H1 (cell line): ENCODE data around the gene ZFP1. TPM values are rescaled to one million over a fixed set of nuclear protein-coding genes. Genes with fewer than 3 reads are reported as not detected.
A peak's percentile ranks its signal among the peaks of the same experiment; 100 is the strongest.

Experiments used
- CTCF ChIA-PET: fragments of 300-600 bp; sonication (Branson Sonifier 250); formaldehyde crosslinking; loops from one replicate; lab custom pipeline; 2021; ENCODE audit not compliant: partially characterized antibody; lab: Charles Lee
- POLR2A ChIA-PET: fragments of 300-600 bp; sonication (Branson Sonifier 250); formaldehyde crosslinking; loops from one replicate; lab custom pipeline; 2021; ENCODE audit warnings: inconsistent platforms; ENCODE audit not compliant: partially characterized antibody; lab: Charles Lee
- DNase-seq, 2 experiments: peaks; one replicate each; pipeline versions ENCODE4 v3.0.0 to v3.0.0-alpha.2; 2010 to 2022; ENCODE audit warnings: low spot score in 2 of 2, low read depth in 1 of 2, mixed read lengths in 1 of 2
- FAIRE-seq: peaks from 2 replicates; lab custom pipeline; 2011; peaks lifted over from hg19 to GRCh38; lab: Jason Lieb, UNC
- H2AFZ ChIP-seq: 2 replicates; pipeline ENCODE4 v1.8.1; 2012; ENCODE audit warnings: low read length, inconsistent platforms
- H2AK5ac ChIP-seq: 2 replicates; pipeline ENCODE4 v1.6.1; 2013; ENCODE audit warnings: low read depth, low read length
- H2BK120ac ChIP-seq: replicated peaks from 2 replicates; pipeline ENCODE3; 2013; ENCODE audit warnings: low read depth, low read length, inconsistent platforms
- H2BK12ac ChIP-seq: 2 replicates; pipeline ENCODE4 v1.6.1; 2013; ENCODE audit warnings: low read depth, low read length
- H2BK15ac ChIP-seq: 2 replicates; pipeline ENCODE4 v1.6.1; 2013; ENCODE audit warnings: low read length
- H2BK20ac ChIP-seq: 2 replicates; pipeline ENCODE4 v1.6.1; 2013; ENCODE audit warnings: low read length
- H2BK5ac ChIP-seq: 2 replicates; pipeline ENCODE4 v1.6.1; 2013; ENCODE audit warnings: low read depth, low read length
- H3K14ac ChIP-seq: 2 replicates; pipeline ENCODE4 v1.6.1; 2013; ENCODE audit warnings: inconsistent platforms; ENCODE audit not compliant: insufficient read length
- H3K18ac ChIP-seq: 2 replicates; pipeline ENCODE4 v1.6.1; 2013; ENCODE audit warnings: low read length; ENCODE audit errors: extremely low read depth
- H3K23ac ChIP-seq: 2 replicates; pipeline ENCODE4 v1.6.1; 2013; ENCODE audit warnings: inconsistent platforms; ENCODE audit not compliant: insufficient read length
- H3K23me2 ChIP-seq: 2 replicates; pipeline ENCODE4 v1.6.1; 2013; ENCODE audit warnings: low read depth, low read length
- H3K27ac ChIP-seq: 2 replicates; pipeline ENCODE4 v1.6.1; 2011; ENCODE audit warnings: low read depth, low read length, inconsistent platforms
- H3K27me3 ChIP-seq, 4 experiments: replicated peaks in 1 of 4; 1 replicate in 1 of 4; 2 replicates in 3 of 4; pipeline versions ENCODE4 v1.6.1 to v1.8.1; 2011 to 2013; ENCODE audit warnings: low read length in 3 of 4, mild to moderate bottlenecking in 3 of 4, inconsistent platforms in 2 of 4, mixed read lengths in 2 of 4, moderate library complexity in 1 of 4; ENCODE audit not compliant: control insufficient read depth in 3 of 4, insufficient read depth in 3 of 4; ENCODE audit errors: extremely low read depth in 1 of 4
- H3K36me3 ChIP-seq, 4 experiments: 2 replicates each; pipeline versions ENCODE4 v1.6.1 to v1.8.1; 2011 to 2013; ENCODE audit warnings: mild to moderate bottlenecking in 4 of 4, low read length in 3 of 4, moderate library complexity in 2 of 4, control low read depth in 1 of 4, inconsistent platforms in 1 of 4; ENCODE audit not compliant: insufficient read depth in 4 of 4, control insufficient read depth in 2 of 4
- H3K4ac ChIP-seq: replicated peaks from 2 replicates; pipeline ENCODE3; 2013; ENCODE audit warnings: low read length, low read depth, mixed read lengths, inconsistent platforms; ENCODE audit not compliant: insufficient read length
- H3K4me1 ChIP-seq, 4 experiments: replicated peaks in 1 of 4; 1 replicate in 1 of 4; 2 replicates in 3 of 4; pipeline versions ENCODE4 v1.6.1 to v1.8.1; 2011 to 2013; ENCODE audit warnings: low read length in 3 of 4, inconsistent platforms in 2 of 4, mixed read lengths in 1 of 4; ENCODE audit not compliant: insufficient read depth in 4 of 4, control insufficient read depth in 3 of 4
- H3K4me2 ChIP-seq, 2 experiments: 2 replicates each; pipeline versions ENCODE4 v1.6.1 to v1.8.1; 2011 to 2013; ENCODE audit warnings: low read depth in 2 of 2, low read length in 2 of 2, control low read depth in 1 of 2, inconsistent platforms in 1 of 2, mild to moderate bottlenecking in 1 of 2; ENCODE audit not compliant: insufficient read depth in 1 of 2
- H3K4me3 ChIP-seq, 4 experiments: fragments of 200-600, 300-600 bp in 1 of 4; sonication (generic), shearing (Covaris generic), sonication (Bioruptor Twin) in 1 of 4; 2 replicates each; pipeline versions ENCODE4 v1.5.1 to v1.8.1; 2011 to 2016; ENCODE audit warnings: low read length in 4 of 4, low read depth in 3 of 4, control low read depth in 2 of 4, inconsistent platforms in 2 of 4, mild to moderate bottlenecking in 2 of 4, mixed read lengths in 1 of 4, moderate library complexity in 1 of 4; ENCODE audit not compliant: insufficient read depth in 2 of 4; ENCODE audit errors: extremely low read depth in 1 of 4
- H3K56ac ChIP-seq: replicated peaks from 2 replicates; pipeline ENCODE3; 2013; ENCODE audit warnings: low read depth, mild to moderate bottlenecking, mixed read lengths, low read length, inconsistent platforms; ENCODE audit not compliant: insufficient read length
- H3K79me1 ChIP-seq: 2 replicates; pipeline ENCODE4 v1.6.1; 2013; ENCODE audit warnings: low read depth, low read length, control low read depth
- H3K79me2 ChIP-seq, 2 experiments: 2 replicates each; pipeline versions ENCODE4 v1.6.1 to v1.8.1; 2012 to 2013; ENCODE audit warnings: low read length in 2 of 2, mild to moderate bottlenecking in 2 of 2, inconsistent platforms in 1 of 2; ENCODE audit not compliant: insufficient read depth in 2 of 2, control insufficient read depth in 1 of 2
- H3K9ac ChIP-seq, 4 experiments: replicated peaks in 1 of 4; 1 replicate in 1 of 4; 2 replicates in 3 of 4; pipeline versions ENCODE4 v1.6.1 to v1.8.1; 2011 to 2013; ENCODE audit warnings: low read depth in 3 of 4, low read length in 3 of 4, control low read depth in 2 of 4, mild to moderate bottlenecking in 2 of 4, moderate library complexity in 2 of 4, inconsistent platforms in 1 of 4; ENCODE audit errors: extremely low read depth in 1 of 4
- H3K9me3 ChIP-seq, 2 experiments: 2 replicates each; pipeline versions ENCODE4 v1.6.1 to v1.8.1; 2012 to 2013; ENCODE audit warnings: mild to moderate bottlenecking in 2 of 2, moderate library complexity in 2 of 2, control low read depth in 1 of 2, inconsistent platforms in 1 of 2, low read depth in 1 of 2, low read length in 1 of 2, mixed read lengths in 1 of 2; ENCODE audit not compliant: insufficient read depth in 2 of 2
- H4K20me1 ChIP-seq, 2 experiments: replicated peaks in 1 of 2; 2 replicates each; pipeline versions ENCODE3 to v1.8.1; 2011 to 2013; ENCODE audit warnings: inconsistent platforms in 2 of 2, low read length in 2 of 2, mild to moderate bottlenecking in 1 of 2; ENCODE audit not compliant: insufficient read depth in 2 of 2, control insufficient read depth in 1 of 2
- H4K5ac ChIP-seq: 2 replicates; pipeline ENCODE4 v1.6.1; 2013; ENCODE audit warnings: low read length, low read depth, mixed read lengths, inconsistent platforms; ENCODE audit not compliant: insufficient read length
- H4K8ac ChIP-seq: 2 replicates; pipeline ENCODE4 v1.8.0; 2013; ENCODE audit warnings: mild to moderate bottlenecking, moderate library complexity, low read length, inconsistent platforms; ENCODE audit not compliant: insufficient read depth; ENCODE audit errors: extremely low read depth
- H4K91ac ChIP-seq: replicated peaks from 2 replicates; pipeline ENCODE3; 2013; ENCODE audit warnings: low read length, mixed read lengths, inconsistent platforms; ENCODE audit not compliant: insufficient read length
- BACH1 ChIP-seq: IDR thresholded peaks from 2 replicates; pipeline ENCODE4 v1.6.1; 2012; ENCODE audit warnings: low read length, improper control_type of control experiment
- CHD1 ChIP-seq: IDR thresholded peaks from 2 replicates; pipeline ENCODE4 v1.6.1; 2012; ENCODE audit warnings: low read depth, low read length, improper control_type of control experiment
- E2F6 ChIP-seq: IDR thresholded peaks from 2 replicates; pipeline ENCODE4 v1.6.1; 2012; ENCODE audit warnings: inconsistent platforms
- EGR1 ChIP-seq: IDR thresholded peaks from 2 replicates; pipeline ENCODE4 v1.6.1; 2011; ENCODE audit warnings: low read depth, low read length, borderline replicate concordance
- HDAC2 ChIP-seq, 2 experiments: fragments of 300-600 bp in 1 of 2; sonication (generic) in 1 of 2; IDR thresholded peaks; 2 replicates each; pipeline ENCODE4 v1.6.1; 2011 to 2012; ENCODE audit warnings: low read depth in 2 of 2, low read length in 2 of 2, mild to moderate bottlenecking in 2 of 2, moderate library complexity in 2 of 2, borderline replicate concordance in 1 of 2, inconsistent platforms in 1 of 2
- KDM4A ChIP-seq: IDR thresholded peaks from one replicate; pipeline ENCODE4 v1.7.1; 2012; ENCODE audit warnings: low read depth, mild to moderate bottlenecking, moderate library complexity, low read length, inconsistent platforms; ENCODE audit not compliant: severe bottlenecking
- MAFK ChIP-seq: IDR thresholded peaks from 2 replicates; pipeline ENCODE4 v1.6.1; 2012; ENCODE audit warnings: low read depth, mild to moderate bottlenecking, improper control_type of control experiment, low read length
- NANOG ChIP-seq: IDR thresholded peaks from 2 replicates; pipeline ENCODE4 v1.6.1; 2011; ENCODE audit warnings: low read length, low read depth, mild to moderate bottlenecking, inconsistent platforms; ENCODE audit not compliant: insufficient read depth, poor library complexity, severe bottlenecking
- RFX5 ChIP-seq: IDR thresholded peaks from 2 replicates; pipeline ENCODE4 v1.6.1; 2011; ENCODE audit warnings: low read depth, low read length, improper control_type of control experiment, borderline replicate concordance
- WGBS, 2 experiments: shearing (Covaris generic) in 1 of 2; methylation state at CpG; one replicate each; pipeline versions ENCODE4 v1.1.6 to v1.1.7; 2013 to 2015; ENCODE audit warnings: low lambda C conversion rate in 2 of 2, mixed read lengths in 2 of 2, inconsistent platforms in 1 of 2, low coverage in 1 of 2, missing lambda C conversion rate in 1 of 2; ENCODE audit not compliant: insufficient replicate concordance in 2 of 2, insufficient coverage in 1 of 2, insufficient read length in 1 of 2; ENCODE audit errors: extremely low coverage in 1 of 2, missing lambda C conversion rate in 1 of 2; 5-methylcytosine and 5-hydroxymethylcytosine counted together
- polyA plus RNA-seq, 7 experiments: library from polyadenylated mRNA; depleted of rRNA in 3 of 7; stranded (reverse) in 5 of 7; unstranded in 2 of 7; fragments of >200 nt in 5 of 7; fragments of 200-250 nt in 2 of 7; gene quantifications; 1 replicate in 5 of 7; 2 replicates in 1 of 7; 4 replicates in 1 of 7; pipeline versions ENCODE4 v1.2.1 to v1.2.3, GENCODE V29; 2011 to 2013; ENCODE audit warnings: missing spikeins in 2 of 7, mixed read lengths in 2 of 7
- total RNA-seq: library from RNA; stranded (reverse); fragmentation: NEBNext Ultra II Directional; extraction: Animal tissue kit (Norgen Biotek cat#: 25700); gene quantifications from 2 replicates; pipeline ENCODE4 v1.2.1, GENCODE V29; 2021

ZFP1 gene
- total and polyA plus RNA-seq, 2 of the 8 experiments (the other 6 are each of a cell fraction or from before 2014, with no cell fraction given), result 4.0 to 11.2 TPM

- Histone ChIP-seq H4K91ac (no peak overlapping the region), H3K79me2 (no peaks in the 10 kb centered on the region; a peak in 1 of 4 replicates), H4K8ac (0 out of 2 replicates have a peak overlapping the region, but pooled peaks have one; percentile 72), H3K79me1 (peaks cover 3% of the 10 kb centered on the region; the same call in 1 of the 2 replicates), H3K23ac (no peak overlapping the region), H4K5ac (no peak overlapping the region), H3K18ac (peak overlapping the region; percentile 48), H3K4me2 (peak overlapping the region in 1 of 2 experiments; percentile 53; a peak in 2 of 4 replicates), H4K20me1 (peaks cover 2 to 3% of the 10 kb centered on the region in 2 experiments), H3K23me2 (no peaks in the 10 kb centered on the region), H3K4ac (no peak overlapping the region), H3K14ac (no peak overlapping the region), H2BK5ac (peak overlapping the region; percentile 66; the same call in 1 of the 2 replicates), H2AFZ (no peak overlapping the region), H3K56ac (no peak overlapping the region), H3K27me3 (no peaks in the 10 kb centered on the region), H3K9me3 (no peaks in the 10 kb centered on the region), H2AK5ac (no peak overlapping the region), H3K4me3 (peak overlapping the region in 1 of 4 experiments; percentile 31; a peak in 2 of 8 replicates), H3K36me3 (peaks cover 0 to 16% (median 3%) of the 10 kb centered on the region in 4 experiments; a peak in 3 of 8 replicates), H2BK12ac (peak overlapping the region; percentile 68; the same call in 1 of the 2 replicates), H2BK20ac (no peak overlapping the region), H2BK120ac (no peak overlapping the region), H3K9ac (no peak overlapping the region), H3K4me1 (peaks cover 9 to 52% (median 40%) of the 10 kb centered on the region in 4 experiments), H3K27ac (no peak overlapping the region), H2BK15ac (0 out of 2 replicates have a peak overlapping the region, but pooled peaks have one; percentile 75)
- WGBS, 2 experiments, result 34% methylated on average over 25 of the region's 28 CpGs; no CpG with 5 or more reads in 1 of the 2 experiments
- ChIA-PET CTCF (interaction anchor here (0.6 to 16.3 kb wide), 55 partner anchors 8 to 300 kb away, joined by 3 to 171 read pairs (median 5); partner anchors contain the start of genes WDR59 and ZNRF1), POLR2A (interaction anchor here (0.9 to 6.0 kb wide), 12 partner anchors 8 to 124 kb away, joined by 3 to 62 read pairs (median 5); partner anchors contain the start of gene ZNRF1)
- DNase-seq (peak; percentile 83 to 91), FAIRE-seq (peak; percentile 48)
- TF ChIP-seq E2F6 (0 out of 2 replicates have a peak, but pooled peaks have one; percentile 30), MAFK (no peak), RFX5 (no peak), NANOG (no peak), KDM4A (no peak), CHD1 (no peak), EGR1 (no peak), HDAC2 (IDR thresholded peaks at IDR 0.05; ENCODE audit: borderline replicate concordance in 1 of 2, low read depth in 2 of 2, low read length in 2 of 2) (peak in 1 of 2 experiments; percentile 46; a peak in 1 of 4 replicates), BACH1 (no peak)
Measured at GRCh38 chr16:75110637-75111513, 37.4 kb upstream of the ZFP1 start.
